GM12878 (cell line): Measurements from ENCODE around the gene ERBB3. TPM values are rescaled to one million over a fixed set of nuclear protein-coding genes. Genes with fewer than 3 reads are reported as not detected.

Experiments
- ATF2 ChIP-seq: IDR thresholded peaks from 2 replicates; pipeline ENCODE4 v1.6.1; 2012; ENCODE audit warnings: low read length, inconsistent platforms
- CBX5 ChIP-seq: sonication (generic); IDR thresholded peaks from 2 replicates; pipeline ENCODE4 v1.6.1; 2016; ENCODE audit warnings: low read depth, moderate library complexity, mild to moderate bottlenecking, inconsistent platforms
- CREB1 ChIP-seq: IDR thresholded peaks from 2 replicates; pipeline ENCODE4 v1.6.1; 2012; ENCODE audit warnings: low read depth, mild to moderate bottlenecking, inconsistent platforms
- ETV6 ChIP-seq, 2 experiments: fragments of 450-650 bp in 1 of 2; IDR thresholded peaks in 1 of 2; conservative IDR thresholded peaks in 1 of 2; 2 replicates each; pipeline ENCODE4 v1.6.1; 2014; ENCODE audit warnings: antibody characterized with exemption in 1 of 2, borderline replicate concordance in 1 of 2, low read depth in 1 of 2, mild to moderate bottlenecking in 1 of 2, moderate library complexity in 1 of 2
- HDGF ChIP-seq: fragments of 450-650 bp; IDR thresholded peaks from 2 replicates; pipeline ENCODE4 v1.6.1; 2016; ENCODE audit warnings: antibody characterized with exemption
- JUND ChIP-seq: IDR thresholded peaks from 2 replicates; pipeline ENCODE4 v1.6.1; 2012; ENCODE audit warnings: low read depth, mild to moderate bottlenecking, low read length, improper control_type of control experiment, moderate library complexity
- MAX ChIP-seq: IDR thresholded peaks from 2 replicates; pipeline ENCODE4 v1.6.1; 2012; ENCODE audit warnings: low read depth, low read length, improper control_type of control experiment
- MLLT1 ChIP-seq: fragments of 450-650 bp; IDR thresholded peaks from 2 replicates; pipeline ENCODE4 v1.6.1; 2016; ENCODE audit warnings: mild to moderate bottlenecking
- MXI1 ChIP-seq: fragments of 150-350 bp; IDR thresholded peaks from 2 replicates; pipeline ENCODE4 v1.6.1; 2011; ENCODE audit warnings: low read depth, mild to moderate bottlenecking, inconsistent platforms, low read length, improper control_type of control experiment
- PAX5 ChIP-seq: IDR thresholded peaks from 2 replicates; pipeline ENCODE4 v1.6.1; 2011; ENCODE audit warnings: low read depth, low read length, borderline replicate concordance
- PML ChIP-seq: IDR thresholded peaks from 2 replicates; pipeline ENCODE4 v1.6.1; 2012; ENCODE audit warnings: low read length, inconsistent platforms
- POLR2A ChIP-seq: IDR thresholded peaks from 2 replicates; pipeline ENCODE4 v1.6.1; 2011; ENCODE audit warnings: low read depth, mild to moderate bottlenecking, low read length
- POU2F2 ChIP-seq: IDR thresholded peaks from 3 replicates; pipeline ENCODE4 v1.6.1; 2011; ENCODE audit warnings: low read depth, mild to moderate bottlenecking, low read length, borderline replicate concordance
- RBBP5 ChIP-seq: fragments of 200-600 bp; sonication (generic); conservative IDR thresholded peaks from 2 replicates; pipeline ENCODE4 v1.6.1; 2016
- RFX5 ChIP-seq: IDR thresholded peaks from 2 replicates; pipeline ENCODE4 v1.6.1; 2011; ENCODE audit warnings: low read depth, low read length, improper control_type of control experiment
- SRF ChIP-seq, 2 experiments: IDR thresholded peaks; 2 replicates each; pipeline ENCODE4 v1.6.1; 2011; ENCODE audit warnings: low read depth in 2 of 2, low read length in 2 of 2, mild to moderate bottlenecking in 1 of 2, moderate library complexity in 1 of 2
- STAT3 ChIP-seq: IDR thresholded peaks from 2 replicates; pipeline ENCODE4 v1.6.1; 2011; ENCODE audit warnings: low read depth, low read length, improper control_type of control experiment
- SUZ12 ChIP-seq: fragments of 200-600 bp; sonication (generic); IDR thresholded peaks from one replicate; pipeline ENCODE4 v1.6.1; 2018; ENCODE audit warnings: antibody characterized with exemption, mild to moderate bottlenecking; ENCODE audit not compliant: unreplicated experiment
- TARDBP ChIP-seq: IDR thresholded peaks from 2 replicates; pipeline ENCODE4 v1.6.1; 2016; ENCODE audit warnings: borderline replicate concordance
- ZBTB33 ChIP-seq: fragments of 450-650 bp; IDR thresholded peaks from 2 replicates; pipeline ENCODE4 v1.6.1; 2017; ENCODE audit warnings: mild to moderate bottlenecking
- ZNF217 ChIP-seq: fragments of 450-650 bp; IDR thresholded peaks from 2 replicates; pipeline ENCODE4 v1.6.1; 2017; ENCODE audit warnings: antibody characterized with exemption, mild to moderate bottlenecking
- ZNF622 ChIP-seq: fragments of 450-650 bp; IDR thresholded peaks from 2 replicates; pipeline ENCODE4 v1.6.1; 2017; ENCODE audit warnings: mild to moderate bottlenecking, inconsistent platforms
- polyA plus RNA-seq, 11 experiments: library from polyadenylated mRNA; depleted of rRNA in 4 of 11; unstranded in 6 of 11; stranded (reverse) in 5 of 11; fragments of >200 nt; fragmentation: Nextera tagmentation in 4 of 11; fragmentation: Illumina TruSeq in 1 of 11; extraction: Ambion mirVana in 4 of 11; extraction: Trizol in 1 of 11; gene quantifications; 1 replicate in 1 of 11; 2 replicates in 10 of 11; pipeline versions ENCODE4 v1.2.1 to v1.2.3, GENCODE V29; 2011 to 2016; ENCODE audit warnings: inconsistent platforms in 2 of 11, missing spikeins in 2 of 11, low read depth in 1 of 11
- total RNA-seq, 4 experiments: library from RNA; depleted of rRNA in 3 of 4; stranded (reverse); fragments of >200 nt in 3 of 4; fragmentation: Illumina TruSeq in 1 of 4; extraction: Trizol in 1 of 4; gene quantifications; 2 replicates each; pipeline versions ENCODE4 v1.2.1 to v1.2.3, GENCODE V29; 2013 to 2021
- TF ChIP-seq, protein P1 (sequence below): fragments of 450-650 bp; formaldehyde crosslinking; IDR thresholded peaks from 2 replicates; pipeline ENCODE4 v1.4.0; 2020; ENCODE audit warnings: mild to moderate bottlenecking, moderate library complexity

Gene ERBB3
- total and polyA plus RNA-seq, 10 of the 15 experiments (the other 5 are each of a cell fraction or from before 2014, with no cell fraction given) = 0.03 to 0.72 (median 0.04) TPM; not detected in 5

DNA sequence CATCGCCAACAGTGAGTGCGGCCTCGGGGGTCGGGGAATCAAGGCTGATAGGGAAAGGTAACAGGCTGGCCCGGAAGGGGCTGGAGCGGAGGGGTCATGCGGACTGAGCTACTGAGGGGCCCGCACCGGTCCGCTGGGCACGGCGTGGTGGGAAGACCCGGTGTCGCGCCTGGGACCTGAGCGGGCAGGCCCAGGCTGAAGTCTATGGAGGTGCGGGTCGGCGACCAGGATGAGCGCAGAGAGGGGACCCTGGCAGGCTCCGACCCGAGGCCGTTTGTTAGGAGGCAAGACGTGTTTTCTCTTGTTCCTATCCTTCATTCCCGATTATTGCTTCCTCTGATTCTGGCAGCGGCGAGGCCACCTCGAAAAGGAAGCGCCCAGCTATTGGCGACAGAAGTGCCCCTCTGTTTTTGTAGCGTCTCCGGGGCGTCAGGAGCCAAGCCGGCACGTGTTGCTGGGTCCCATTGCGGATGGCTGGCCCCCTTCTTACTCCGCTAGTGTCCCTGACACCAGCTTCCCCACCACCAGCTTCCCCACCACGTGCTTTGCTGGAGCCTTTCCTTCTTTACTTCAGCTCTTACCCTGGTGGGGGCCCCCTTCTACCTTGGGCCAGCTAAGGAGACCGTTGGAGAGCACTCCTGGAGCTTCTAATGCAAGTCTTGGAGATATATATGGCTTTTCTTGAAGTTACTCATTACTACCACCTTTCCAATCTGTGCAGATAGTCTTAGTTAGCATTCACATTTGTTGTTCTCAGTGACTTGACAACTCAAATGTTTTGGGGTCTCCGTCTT is 25.0 kb downstream of the ERBB3 start (continued):
- TF ChIP-seq PML (no peak), STAT3 (no peak), ZBTB33 (no peak), POLR2A (no peak; the same call in 1 of the 2 replicates), ZNF217 (no peak), RFX5 (no peak), SRF (IDR thresholded peaks at IDR 0.05; ENCODE audit: low read depth in 2 of 2, low read length in 2 of 2) (no peak), ATF2 (no peak), CREB1 (no peak), MLLT1 (no peak), ETV6 (conservative IDR thresholded peaks at IDR 0.05 in 1 of 2, IDR thresholded peaks at IDR 0.05 in 1 of 2; ENCODE audit: borderline replicate concordance in 1 of 2, low read depth in 1 of 2) (0 out of 4 replicates have a peak, but pooled peaks of 1 of the 2 experiments have one; percentile 47), RBBP5 (no peak), JUND (no peak), POU2F2 (no peak), TARDBP (no peak), MXI1 (peak; percentile 77), ZNF622 (no peak), PAX5 (peak; percentile 48; the same call in 1 of the 2 replicates), SUZ12 (no peak), MAX (peak; percentile 78; the same call in 1 of the 2 replicates), CBX5 (no peak), HDGF (no peak)
- TF ChIP-seq, protein P1, sequence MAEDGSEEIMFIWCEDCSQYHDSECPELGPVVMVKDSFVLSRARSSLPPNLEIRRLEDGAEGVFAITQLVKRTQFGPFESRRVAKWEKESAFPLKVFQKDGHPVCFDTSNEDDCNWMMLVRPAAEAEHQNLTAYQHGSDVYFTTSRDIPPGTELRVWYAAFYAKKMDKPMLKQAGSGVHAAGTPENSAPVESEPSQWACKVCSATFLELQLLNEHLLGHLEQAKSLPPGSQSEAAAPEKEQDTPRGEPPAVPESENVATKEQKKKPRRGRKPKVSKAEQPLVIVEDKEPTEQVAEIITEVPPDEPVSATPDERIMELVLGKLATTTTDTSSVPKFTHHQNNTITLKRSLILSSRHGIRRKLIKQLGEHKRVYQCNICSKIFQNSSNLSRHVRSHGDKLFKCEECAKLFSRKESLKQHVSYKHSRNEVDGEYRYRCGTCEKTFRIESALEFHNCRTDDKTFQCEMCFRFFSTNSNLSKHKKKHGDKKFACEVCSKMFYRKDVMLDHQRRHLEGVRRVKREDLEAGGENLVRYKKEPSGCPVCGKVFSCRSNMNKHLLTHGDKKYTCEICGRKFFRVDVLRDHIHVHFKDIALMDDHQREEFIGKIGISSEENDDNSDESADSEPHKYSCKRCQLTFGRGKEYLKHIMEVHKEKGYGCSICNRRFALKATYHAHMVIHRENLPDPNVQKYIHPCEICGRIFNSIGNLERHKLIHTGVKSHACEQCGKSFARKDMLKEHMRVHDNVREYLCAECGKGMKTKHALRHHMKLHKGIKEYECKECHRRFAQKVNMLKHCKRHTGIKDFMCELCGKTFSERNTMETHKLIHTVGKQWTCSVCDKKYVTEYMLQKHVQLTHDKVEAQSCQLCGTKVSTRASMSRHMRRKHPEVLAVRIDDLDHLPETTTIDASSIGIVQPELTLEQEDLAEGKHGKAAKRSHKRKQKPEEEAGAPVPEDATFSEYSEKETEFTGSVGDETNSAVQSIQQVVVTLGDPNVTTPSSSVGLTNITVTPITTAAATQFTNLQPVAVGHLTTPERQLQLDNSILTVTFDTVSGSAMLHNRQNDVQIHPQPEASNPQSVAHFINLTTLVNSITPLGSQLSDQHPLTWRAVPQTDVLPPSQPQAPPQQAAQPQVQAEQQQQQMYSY (CRISPR knock-in tag) = no peak
